ENCODE measurements around the gene RUFY4. TPM values are rescaled to one million over a fixed set of nuclear protein-coding genes. Genes with fewer than 3 reads are reported as not detected.

RUFY4 gene
- total RNA-seq, 4 donors from 2014 or later: not detected

GRCh38 chr2:218028562-218029348 lies 40.3 kb upstream of the RUFY4 start:
- Histone ChIP-seq H3K27me3 (no peaks in the 10 kb centered on the region), H3K36me3 (no peaks in the 10 kb centered on the region), H3K27ac (peak overlapping the region in 2 of 3 donors; percentile 14 to 27), H3K4me1 (peaks cover 31 to 63% of the 10 kb centered on the region in 2 donors), H3K4me3 (replicated peaks in 1 of 3) (no peak overlapping the region), H3K9me3 (no peaks in the 10 kb centered on the region)
- 59 to 65% methylated on average over 6 of the region's 6 CpGs for WGBS, 2 donors
- intact Hi-C loops (cut with DNase I): no loop called here
- no peak for TF ChIP-seq POLR2A (IDR thresholded peaks at IDR 0.05)
- DNase-seq: no peak

- TF ChIP-seq POLR2A (IDR thresholded peaks at IDR 0.05) (no peak), CTCF (IDR thresholded peaks at IDR 0.05) (no peak)
- DNase-seq: peak in 1 of 2 donors; percentile 41
- H3K27me3 ChIP-seq: no peaks in the 10 kb centered on the region
- intact Hi-C loops (cut with DNase I): loop anchor here (5.0 kb wide), 1 partner anchor 37 kb away; no protein-coding TSS in a partner anchor
- peak overlapping the region in 1 of 3 donors; percentile 45 for H3K27ac ChIP-seq
- no peaks in the 10 kb centered on the region for H3K9me3 ChIP-seq
- H3K36me3 ChIP-seq: no peaks in the 10 kb centered on the region
- WGBS, 2 donors: 66 to 72% methylated on average over 17 of the region's 17 CpGs
- H3K4me3 ChIP-seq (replicated peaks in 1 of 3): no peak overlapping the region
- H3K4me1 ChIP-seq: peaks cover 31 to 62% of the 10 kb centered on the region in 2 donors
Measured at GRCh38 chr2:218029366-218030360, 39.4 kb upstream of the RUFY4 start.

GRCh38 chr2:218030409-218031195 lies 38.5 kb upstream of the RUFY4 start:
- intact Hi-C loops (cut with DNase I): loop anchor here (5.0 kb wide), 1 partner anchor 38 kb away; no protein-coding TSS in a partner anchor
- H3K4me3 ChIP-seq (replicated peaks in 1 of 3): no peak overlapping the region
- TF ChIP-seq CTCF (IDR thresholded peaks at IDR 0.05) (no peak), POLR2A (IDR thresholded peaks at IDR 0.05) (no peak)
- no peaks in the 10 kb centered on the region for H3K9me3 ChIP-seq
- peaks cover 31 to 56% of the 10 kb centered on the region in 2 donors for H3K4me1 ChIP-seq
- H3K27me3 ChIP-seq: no peaks in the 10 kb centered on the region
- no peak for DNase-seq
- no peak overlapping the region for H3K27ac ChIP-seq
- H3K36me3 ChIP-seq: no peaks in the 10 kb centered on the region
- WGBS, 2 donors: 93 to 96% methylated on average over 7 of the region's 7 CpGs

- H3K27me3 ChIP-seq: no peaks in the 10 kb centered on the region
- no peak for DNase-seq
- H3K36me3 ChIP-seq: no peaks in the 10 kb centered on the region
- intact Hi-C loops (cut with DNase I): loop anchor here (5.0 kb wide), 1 partner anchor 39 kb away; no protein-coding TSS in a partner anchor
- no peaks in the 10 kb centered on the region for H3K9me3 ChIP-seq
- H3K4me1 ChIP-seq: peaks cover 29 to 51% of the 10 kb centered on the region in 2 donors
- no peak overlapping the region for H3K4me3 ChIP-seq (replicated peaks in 1 of 3)
- no peak overlapping the region for H3K27ac ChIP-seq
- 89 to 97% methylated on average over 1 of the region's 1 CpG for WGBS, 2 donors
- TF ChIP-seq POLR2A (IDR thresholded peaks at IDR 0.05) (no peak), CTCF (IDR thresholded peaks at IDR 0.05) (no peak)
Measured at GRCh38 chr2:218031261-218031660, 37.8 kb upstream of the RUFY4 start.

Measured in thyroid gland (tissue), 4 donors.